OCI-LY7 (cell line): Measurements from ENCODE around the gene CLGN. TPM values are rescaled to one million over a fixed set of nuclear protein-coding genes. Genes with fewer than 3 reads are reported as not detected.

Source experiments
- BruUV-seq: library from RNA; stranded (reverse); fragments of 400-500 nt; replicated peaks from 2 replicates; lab custom pipeline; 2021; lab: Mats Ljungman, UMichigan
- CTCF ChIA-PET: fragments of 300-600 bp; sonication (Branson Sonifier 250); formaldehyde crosslinking; loops from one replicate; lab custom pipeline; 2022; ENCODE audit warnings: antibody characterized with exemption; ENCODE audit not compliant: unreplicated experiment; lab: Charles Lee
- POLR2A ChIA-PET: fragments of 300-600 bp; sonication (Branson Sonifier 250); formaldehyde crosslinking; loops from one replicate; lab custom pipeline; 2022; ENCODE audit warnings: antibody characterized with exemption; lab: Charles Lee
- DNase-seq: peaks from one replicate; pipeline ENCODE4 v3.0.0-alpha.2; 2015; ENCODE audit warnings: low spot score
- H2AFZ ChIP-seq: fragments of 200-600 bp; sonication (generic), shearing (Covaris generic); 2 replicates; pipeline ENCODE4 v1.6.1; 2014; ENCODE audit warnings: mild to moderate bottlenecking, antibody characterized with exemption, low read length, moderate library complexity
- H3K27ac ChIP-seq: fragments of 200-600 bp; sonication (generic); 2 replicates; pipeline ENCODE4 v1.5.1; 2014; ENCODE audit warnings: mixed run types, low read depth, mild to moderate bottlenecking, moderate library complexity, low read length, inconsistent platforms; ENCODE audit not compliant: poor library complexity, severe bottlenecking
- H3K36me3 ChIP-seq: fragments of 200-600 bp; sonication (generic); 2 replicates; pipeline ENCODE4 v1.6.1; 2014; ENCODE audit warnings: mild to moderate bottlenecking, antibody characterized with exemption, low read length, moderate library complexity, mixed read lengths; ENCODE audit not compliant: insufficient read depth
- H3K4me1 ChIP-seq: fragments of 200-600 bp; sonication (generic); 2 replicates; pipeline ENCODE4 v1.5.1; 2014; ENCODE audit warnings: mild to moderate bottlenecking, low read length; ENCODE audit not compliant: insufficient read depth, poor library complexity, severe bottlenecking
- H3K4me2 ChIP-seq: fragments of 200-600 bp; sonication (generic); 2 replicates; pipeline ENCODE4 v1.6.1; 2014; ENCODE audit warnings: mild to moderate bottlenecking, low read length
- H3K4me3 ChIP-seq: fragments of 200-600 bp; sonication (generic); 2 replicates; pipeline ENCODE4 v1.5.1; 2014; ENCODE audit warnings: mild to moderate bottlenecking, low read depth, low read length; ENCODE audit not compliant: poor library complexity, severe bottlenecking
- H3K79me2 ChIP-seq: fragments of 200-600 bp; sonication (generic); 2 replicates; pipeline ENCODE4 v1.6.1; 2016; ENCODE audit warnings: low read depth, mild to moderate bottlenecking, low read length, moderate library complexity, mixed read lengths; ENCODE audit not compliant: insufficient read depth
- H3K9me2 ChIP-seq: fragments of 200-600 bp; sonication (generic); 2 replicates; pipeline ENCODE4 v1.6.1; 2016; ENCODE audit warnings: mild to moderate bottlenecking, low read length, mixed read lengths; ENCODE audit not compliant: insufficient read depth
- H3K9me3 ChIP-seq: fragments of 200-600 bp; sonication (generic); 2 replicates; pipeline ENCODE4 v1.6.1; 2014; ENCODE audit warnings: mild to moderate bottlenecking, mixed run types, low read length, mixed read lengths
- H4K20me1 ChIP-seq: fragments of 200-600 bp; sonication (generic); 2 replicates; pipeline ENCODE4 v1.6.1; 2014; ENCODE audit warnings: mild to moderate bottlenecking, antibody characterized with exemption, low read length, moderate library complexity, mixed read lengths; ENCODE audit not compliant: insufficient read depth
- CTCF ChIP-seq: fragments of 200-600 bp; sonication (generic); conservative IDR thresholded peaks from 2 replicates; pipeline ENCODE4 v1.5.1; 2014; ENCODE audit warnings: mild to moderate bottlenecking, antibody characterized with exemption, low read length, moderate library complexity, mixed read lengths
- EZH2phosphoT487 ChIP-seq: fragments of 200-600 bp; sonication (generic); IDR thresholded peaks from 2 replicates; pipeline ENCODE4 v1.6.1; 2018; ENCODE audit warnings: low read depth, borderline replicate concordance, mild to moderate bottlenecking, mixed run types, antibody characterized with exemption, low read length, moderate library complexity, mixed read lengths
- intact Hi-C: fragments of 100-400 bp; cut with micrococcal nuclease; formaldehyde crosslinking; loops from one replicate; pipeline ENCODE4 v1.10.0; 2022; ENCODE audit not compliant: unreplicated experiment
- total RNA-seq, 2 experiments: library from RNA; depleted of rRNA in 1 of 2; stranded (reverse); fragments of >200 nt in 1 of 2; shearing (Covaris generic) in 1 of 2; gene quantifications; 2 replicates each; pipeline ENCODE4 v1.2.3, GENCODE V29; 2014 to 2022

The CLGN gene
- total RNA-seq, 2 experiments from 2014 or later = 1.1 to 2.5 TPM

- no TSS peak for BruUV-seq
- Histone ChIP-seq H3K4me3 (no peak overlapping the region), H4K20me1 (no peaks in the 10 kb centered on the region), H2AFZ (no peak overlapping the region), H3K4me1 (no peaks in the 10 kb centered on the region), H3K9me2 (no peaks in the 10 kb centered on the region), H3K4me2 (no peak overlapping the region), H3K27ac (no peak overlapping the region), H3K9me3 (no peaks in the 10 kb centered on the region), H3K36me3 (no peaks in the 10 kb centered on the region), H3K79me2 (no peaks in the 10 kb centered on the region)
- TF ChIP-seq EZH2phosphoT487 (no peak), CTCF (no peak)
- CTCF ChIA-PET = no interaction called here
- POLR2A ChIA-PET = interaction anchor here (0.7 kb wide), 1 partner anchor 9 kb away, joined by 3 read pairs; no protein-coding TSS in a partner anchor
- DNase-seq = no peak
- intact Hi-C loops = no loop called here
Measured at GRCh38 chr4:140406292-140406691, 21.2 kb downstream of the CLGN start.

GRCh38 chr4:140400111-140400510 lies 27.3 kb downstream of the CLGN start:
- Histone ChIP-seq H2AFZ (no peak overlapping the region), H3K27ac (no peak overlapping the region), H4K20me1 (no peaks in the 10 kb centered on the region), H3K4me1 (no peaks in the 10 kb centered on the region), H3K9me2 (no peaks in the 10 kb centered on the region), H3K9me3 (no peaks in the 10 kb centered on the region), H3K79me2 (no peaks in the 10 kb centered on the region), H3K36me3 (no peaks in the 10 kb centered on the region), H3K4me3 (no peak overlapping the region), H3K4me2 (no peak overlapping the region)
- BruUV-seq = no TSS peak
- no peak for TF ChIP-seq EZH2phosphoT487
- TF ChIP-seq CTCF = no peak
- POLR2A ChIA-PET = interaction anchor here (0.7 kb wide), 1 partner anchor 105 kb away, joined by 3 read pairs; no protein-coding TSS in a partner anchor
- DNase-seq = no peak
- CTCF ChIA-PET = interaction anchor here (1.5 kb wide), 1 partner anchor 12 kb away, joined by 3 read pairs; no protein-coding TSS in a partner anchor
- intact Hi-C loops = no loop called here

GRCh38 chr4:140395668-140396067 lies 31.8 kb downstream of the CLGN start:
- no peaks in the 10 kb centered on the region for H3K9me2 ChIP-seq
- H3K9me3 ChIP-seq = no peaks in the 10 kb centered on the region
- no peak overlapping the region for H2AFZ ChIP-seq
- H3K79me2 ChIP-seq = no peaks in the 10 kb centered on the region
- TF ChIP-seq CTCF = no peak
- no peak for TF ChIP-seq EZH2phosphoT487
- BruUV-seq = no TSS peak
- H4K20me1 ChIP-seq = no peaks in the 10 kb centered on the region
- H3K4me2 ChIP-seq = no peak overlapping the region
- ChIA-PET CTCF (no interaction called here), POLR2A (no interaction called here)
- no peak overlapping the region for H3K27ac ChIP-seq
- no peaks in the 10 kb centered on the region for H3K4me1 ChIP-seq
- H3K4me3 ChIP-seq = no peak overlapping the region
- no peak for DNase-seq
- no peaks in the 10 kb centered on the region for H3K36me3 ChIP-seq
- intact Hi-C loops = no loop called here
